Neural cell (in vitro differentiated cells): Measurements from ENCODE around the gene CARD19. TPM values are rescaled to one million over a fixed set of nuclear protein-coding genes. Genes with fewer than 3 reads are reported as not detected.

ENCODE experiments used
- H2AFZ ChIP-seq: fragments of 200-600, 300-800 bp; sonication (generic), shearing (Covaris generic); 2 replicates; pipeline ENCODE4 v1.6.0; 2014; ENCODE audit warnings: low read depth, mild to moderate bottlenecking, antibody characterized with exemption, low read length, moderate library complexity
- H3F3A ChIP-seq: fragments of 200-600 bp; shearing (Covaris generic); 2 replicates; pipeline ENCODE4 v1.6.1; 2016; ENCODE audit warnings: mild to moderate bottlenecking, moderate library complexity, mixed read lengths, antibody characterized with exemption, low read length; ENCODE audit not compliant: insufficient read depth, poor library complexity, severe bottlenecking
- H3K27ac ChIP-seq: fragments of 200-600, 300-800 bp; sonication (generic), shearing (Covaris generic); 2 replicates; pipeline ENCODE4 v1.5.1; 2014; ENCODE audit warnings: mild to moderate bottlenecking, low read length, moderate library complexity
- H3K27me3 ChIP-seq: fragments of 300-800, 200-600 bp; sonication (generic), shearing (Covaris generic); 2 replicates; pipeline ENCODE4 v1.6.0; 2014; ENCODE audit warnings: mild to moderate bottlenecking, low read depth, low read length, moderate library complexity; ENCODE audit not compliant: insufficient read depth
- H3K36me3 ChIP-seq: fragments of 300-800, 200-600 bp; sonication (generic), shearing (Covaris generic); 2 replicates; pipeline ENCODE4 v1.5.1; 2014; ENCODE audit warnings: mild to moderate bottlenecking, antibody characterized with exemption, low read length, moderate library complexity; ENCODE audit not compliant: insufficient read depth
- H3K4me2 ChIP-seq: fragments of 300-800, 200-600 bp; sonication (generic), shearing (Covaris generic); 2 replicates; pipeline ENCODE4 v1.6.0; 2014; ENCODE audit warnings: mild to moderate bottlenecking, low read length
- H3K4me3 ChIP-seq: fragments of 300-800, 200-600 bp; sonication (generic), shearing (Covaris generic); 2 replicates; pipeline ENCODE4 v1.5.1; 2014; ENCODE audit warnings: mild to moderate bottlenecking, low read length, moderate library complexity
- H3K79me2 ChIP-seq: fragments of 200-600 bp; shearing (Covaris generic); replicated peaks from 2 replicates; pipeline ENCODE4 v1.6.0; 2014; ENCODE audit warnings: mild to moderate bottlenecking, low read length, moderate library complexity; ENCODE audit not compliant: insufficient read depth
- H3K9ac ChIP-seq: fragments of 300-800, 200-600 bp; sonication (generic), shearing (Covaris generic); 2 replicates; pipeline ENCODE4 v1.6.1; 2016; ENCODE audit warnings: mild to moderate bottlenecking, low read length, mixed read lengths
- H3K9me2 ChIP-seq: fragments of 200-600 bp; shearing (Covaris generic); 2 replicates; pipeline ENCODE4 v1.6.1; 2016; ENCODE audit warnings: mild to moderate bottlenecking, low read length, mixed read lengths; ENCODE audit not compliant: insufficient read depth
- H3K9me3 ChIP-seq: fragments of 200-600, 300-800 bp; sonication (generic), shearing (Covaris generic); 2 replicates; pipeline ENCODE4 v1.6.1; 2016; ENCODE audit warnings: mild to moderate bottlenecking, mixed run types, low read length, moderate library complexity, mixed read lengths
- H4K20me1 ChIP-seq: fragments of 200-600 bp; shearing (Covaris generic); 2 replicates; pipeline ENCODE4 v1.6.1; 2016; ENCODE audit warnings: mild to moderate bottlenecking, mixed run types; ENCODE audit not compliant: insufficient read depth
- CTCF ChIP-seq: fragments of 450-650 bp; IDR thresholded peaks from 2 replicates; pipeline ENCODE4 v1.5.1; 2014; ENCODE audit warnings: antibody characterized with exemption, mild to moderate bottlenecking, moderate library complexity; ENCODE audit not compliant: poor library complexity, severe bottlenecking
- EP300 ChIP-seq: fragments of 450-650 bp; conservative IDR thresholded peaks from 2 replicates; pipeline ENCODE4 v1.6.1; 2014; ENCODE audit warnings: antibody characterized with exemption, mild to moderate bottlenecking, moderate library complexity; ENCODE audit not compliant: poor library complexity, severe bottlenecking
- EZH2 ChIP-seq: fragments of 200-600, 300-800 bp; shearing (Covaris generic), sonication (generic); IDR thresholded peaks from 2 replicates; pipeline ENCODE4 v1.6.1; 2014; ENCODE audit warnings: antibody characterized with exemption, low read length, borderline replicate concordance, mild to moderate bottlenecking; ENCODE audit not compliant: insufficient read depth, poor library complexity, severe bottlenecking
- MXI1 ChIP-seq: fragments of 450-650 bp; conservative IDR thresholded peaks from 2 replicates; pipeline ENCODE4 v1.6.1; 2014; ENCODE audit warnings: antibody characterized with exemption, mild to moderate bottlenecking; ENCODE audit not compliant: poor library complexity, severe bottlenecking
- POLR2AphosphoS5 ChIP-seq: IDR thresholded peaks from 2 replicates; pipeline ENCODE4 v1.6.1; 2012
- RAD21 ChIP-seq: fragments of 450-650 bp; conservative IDR thresholded peaks from 2 replicates; pipeline ENCODE4 v1.6.1; 2014; ENCODE audit warnings: antibody characterized with exemption, mild to moderate bottlenecking, moderate library complexity
- SMC3 ChIP-seq: fragments of 450-650 bp; conservative IDR thresholded peaks from 2 replicates; pipeline ENCODE4 v1.6.1; 2014; ENCODE audit warnings: antibody characterized with exemption, mild to moderate bottlenecking, moderate library complexity; ENCODE audit not compliant: poor library complexity
- TAF1 ChIP-seq: IDR thresholded peaks from 2 replicates; pipeline ENCODE4 v1.6.1; 2012; ENCODE audit warnings: low read depth
- polyA plus RNA-seq: library from polyadenylated mRNA; depleted of rRNA; stranded (reverse); fragments of >200 nt; gene quantifications from 2 replicates; pipeline ENCODE4 v1.2.3, GENCODE V29; 2014
- TF ChIP-seq, protein P1 (sequence below): IDR thresholded peaks from 2 replicates; pipeline ENCODE4 v1.6.1; 2012; ENCODE audit warnings: borderline replicate concordance

The CARD19 gene
- polyA plus RNA-seq, 1 donor from 2014 or later = 66.7 TPM

- Histone ChIP-seq H3K79me2 (no peaks in the 10 kb centered on the region), H3K27ac (no peak overlapping the region), H2AFZ (no peak overlapping the region), H3K27me3 (no peaks in the 10 kb centered on the region), H3K4me3 (no peak overlapping the region), H3K9ac (no peak overlapping the region), H3F3A (no peaks in the 10 kb centered on the region), H3K36me3 (no peaks in the 10 kb centered on the region), H3K9me2 (no peaks in the 10 kb centered on the region), H3K9me3 (no peaks in the 10 kb centered on the region), H3K4me2 (no peak overlapping the region), H4K20me1 (no peaks in the 10 kb centered on the region)
- no peak for TF ChIP-seq EZH2
- TF ChIP-seq RAD21 = no peak
- TF ChIP-seq SMC3 = no peak
- TF ChIP-seq MXI1 = no peak
- TF ChIP-seq EP300 = no peak
- no peak for TF ChIP-seq CTCF
- TF ChIP-seq, protein P1, sequence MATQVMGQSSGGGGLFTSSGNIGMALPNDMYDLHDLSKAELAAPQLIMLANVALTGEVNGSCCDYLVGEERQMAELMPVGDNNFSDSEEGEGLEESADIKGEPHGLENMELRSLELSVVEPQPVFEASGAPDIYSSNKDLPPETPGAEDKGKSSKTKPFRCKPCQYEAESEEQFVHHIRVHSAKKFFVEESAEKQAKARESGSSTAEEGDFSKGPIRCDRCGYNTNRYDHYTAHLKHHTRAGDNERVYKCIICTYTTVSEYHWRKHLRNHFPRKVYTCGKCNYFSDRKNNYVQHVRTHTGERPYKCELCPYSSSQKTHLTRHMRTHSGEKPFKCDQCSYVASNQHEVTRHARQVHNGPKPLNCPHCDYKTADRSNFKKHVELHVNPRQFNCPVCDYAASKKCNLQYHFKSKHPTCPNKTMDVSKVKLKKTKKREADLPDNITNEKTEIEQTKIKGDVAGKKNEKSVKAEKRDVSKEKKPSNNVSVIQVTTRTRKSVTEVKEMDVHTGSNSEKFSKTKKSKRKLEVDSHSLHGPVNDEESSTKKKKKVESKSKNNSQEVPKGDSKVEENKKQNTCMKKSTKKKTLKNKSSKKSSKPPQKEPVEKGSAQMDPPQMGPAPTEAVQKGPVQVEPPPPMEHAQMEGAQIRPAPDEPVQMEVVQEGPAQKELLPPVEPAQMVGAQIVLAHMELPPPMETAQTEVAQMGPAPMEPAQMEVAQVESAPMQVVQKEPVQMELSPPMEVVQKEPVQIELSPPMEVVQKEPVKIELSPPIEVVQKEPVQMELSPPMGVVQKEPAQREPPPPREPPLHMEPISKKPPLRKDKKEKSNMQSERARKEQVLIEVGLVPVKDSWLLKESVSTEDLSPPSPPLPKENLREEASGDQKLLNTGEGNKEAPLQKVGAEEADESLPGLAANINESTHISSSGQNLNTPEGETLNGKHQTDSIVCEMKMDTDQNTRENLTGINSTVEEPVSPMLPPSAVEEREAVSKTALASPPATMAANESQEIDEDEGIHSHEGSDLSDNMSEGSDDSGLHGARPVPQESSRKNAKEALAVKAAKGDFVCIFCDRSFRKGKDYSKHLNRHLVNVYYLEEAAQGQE = no peak
- TF ChIP-seq TAF1 = no peak
- no peak for TF ChIP-seq POLR2AphosphoS5
Observed at GRCh38 chr9:93128715-93129224, 32.8 kb downstream of the CARD19 start.

DNA sequence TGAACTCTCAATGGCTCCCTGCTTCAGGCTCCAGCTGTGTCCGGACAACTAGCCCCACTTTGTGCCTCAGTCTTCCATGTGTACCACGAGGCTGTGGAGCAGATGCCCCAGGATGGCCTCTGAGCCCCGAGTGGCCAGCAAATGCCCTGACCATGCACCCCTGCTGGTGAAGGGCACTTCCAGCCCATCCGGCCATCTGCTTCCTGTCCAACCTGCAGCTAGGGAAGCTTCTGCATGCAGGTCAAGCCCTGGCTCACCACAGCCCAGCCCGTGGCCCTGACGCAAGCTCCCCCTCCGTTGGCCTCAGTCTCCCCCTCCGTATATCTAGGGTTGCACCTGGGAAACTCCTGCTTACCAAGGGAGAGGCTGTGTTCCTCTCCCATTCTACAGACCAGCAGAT, 33.3 kb downstream of the CARD19 start:
- Histone ChIP-seq H3K4me2 (no peak overlapping the region), H3K27me3 (no peaks in the 10 kb centered on the region), H3F3A (no peaks in the 10 kb centered on the region), H3K9me2 (no peaks in the 10 kb centered on the region), H3K4me3 (no peak overlapping the region), H3K79me2 (no peaks in the 10 kb centered on the region), H4K20me1 (no peaks in the 10 kb centered on the region), H3K27ac (no peak overlapping the region), H2AFZ (no peak overlapping the region), H3K36me3 (no peaks in the 10 kb centered on the region), H3K9me3 (no peaks in the 10 kb centered on the region), H3K9ac (no peak overlapping the region)
- no peak for TF ChIP-seq TAF1
- TF ChIP-seq, protein P1 = no peak
- no peak for TF ChIP-seq CTCF
- no peak for TF ChIP-seq EZH2
- TF ChIP-seq MXI1 = no peak
- TF ChIP-seq EP300 = no peak
- TF ChIP-seq RAD21 = no peak
- no peak for TF ChIP-seq POLR2AphosphoS5
- TF ChIP-seq SMC3 = no peak
